ENCODE measurements around the gene ASPSCR1.

Gene ASPSCR1

DNA sequence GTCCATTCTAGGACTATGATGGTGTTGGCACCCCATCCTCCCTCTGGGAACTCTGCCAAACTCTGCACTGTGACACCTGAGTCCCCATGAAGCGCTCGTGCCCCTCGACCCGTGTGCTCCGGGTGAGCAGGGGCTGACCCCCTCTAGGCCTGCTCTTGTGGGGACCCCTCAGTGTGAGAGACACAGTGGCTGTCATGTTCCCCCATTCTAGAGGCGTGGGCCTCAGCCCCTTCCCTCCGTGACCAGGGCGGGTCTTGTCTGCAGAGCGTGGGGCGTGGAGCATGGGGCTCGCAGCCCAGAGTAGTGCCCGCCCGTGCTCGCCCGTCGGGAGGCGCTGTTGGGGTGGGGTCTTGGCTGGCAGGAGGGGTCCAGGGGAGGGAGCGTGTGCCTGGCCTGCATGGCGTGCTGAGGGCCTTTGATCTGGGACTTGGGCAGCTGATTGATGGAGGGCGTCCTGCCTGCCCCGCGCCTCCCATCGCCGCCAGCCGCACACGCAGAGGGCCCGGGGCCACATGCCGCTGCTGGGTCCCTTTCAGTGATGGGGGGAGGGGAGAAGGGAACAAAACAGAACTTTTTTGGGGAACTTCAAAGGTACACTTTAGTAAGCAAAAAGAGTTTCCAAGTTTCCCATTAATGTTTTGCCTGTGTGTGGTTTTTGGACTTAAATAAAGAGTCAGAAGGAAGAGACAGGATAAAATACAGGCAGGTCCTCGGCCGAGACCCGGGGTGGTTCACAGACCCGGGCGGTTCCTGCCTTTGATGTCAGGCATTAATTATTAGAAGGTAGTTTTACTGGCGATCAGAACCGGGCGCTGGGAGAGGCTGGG, 22.8 kb downstream of the ASPSCR1 start:
- DNase-seq (ENCODE audit: low read depth): no peak

DNA sequence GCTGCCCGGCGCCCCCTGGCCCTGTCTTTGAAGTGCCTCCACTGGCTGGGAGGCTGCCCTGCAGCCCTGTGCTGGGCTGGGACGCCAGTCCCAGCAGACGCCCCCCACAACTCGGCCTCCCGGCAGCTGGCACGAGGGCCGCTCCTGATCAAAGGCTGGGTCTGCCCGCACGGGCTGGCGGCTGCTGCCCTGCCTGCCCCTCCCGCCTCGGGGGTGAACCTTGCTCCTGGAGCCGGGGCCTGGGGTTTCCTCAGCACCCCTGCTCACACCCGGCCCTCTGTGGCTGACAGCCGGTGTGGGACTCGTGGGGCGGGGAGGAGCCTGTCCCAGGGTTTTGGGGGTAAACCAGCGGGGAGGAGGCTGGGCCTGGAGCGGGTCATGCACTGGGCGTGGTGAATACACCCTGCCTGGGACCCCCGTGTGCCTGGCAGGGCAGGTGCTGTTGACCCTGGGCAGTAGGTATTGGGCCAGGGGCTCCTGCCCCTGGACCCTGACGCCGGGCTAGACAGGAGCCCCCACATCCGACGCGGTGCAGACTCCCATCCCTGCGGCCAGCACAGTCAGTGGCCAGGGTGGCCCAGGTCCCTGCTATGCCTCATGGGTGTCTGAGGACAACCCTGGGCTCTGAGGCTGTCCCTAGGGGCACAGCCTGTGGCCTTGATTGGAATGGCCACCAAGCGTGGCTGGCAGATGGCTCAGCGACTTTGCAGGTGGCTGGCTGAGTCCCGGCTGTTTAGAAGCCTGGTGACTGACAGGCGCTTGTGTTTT, 23.6 kb downstream of the ASPSCR1 start:
- DNase-seq (ENCODE audit: low read depth): no peak

DNA sequence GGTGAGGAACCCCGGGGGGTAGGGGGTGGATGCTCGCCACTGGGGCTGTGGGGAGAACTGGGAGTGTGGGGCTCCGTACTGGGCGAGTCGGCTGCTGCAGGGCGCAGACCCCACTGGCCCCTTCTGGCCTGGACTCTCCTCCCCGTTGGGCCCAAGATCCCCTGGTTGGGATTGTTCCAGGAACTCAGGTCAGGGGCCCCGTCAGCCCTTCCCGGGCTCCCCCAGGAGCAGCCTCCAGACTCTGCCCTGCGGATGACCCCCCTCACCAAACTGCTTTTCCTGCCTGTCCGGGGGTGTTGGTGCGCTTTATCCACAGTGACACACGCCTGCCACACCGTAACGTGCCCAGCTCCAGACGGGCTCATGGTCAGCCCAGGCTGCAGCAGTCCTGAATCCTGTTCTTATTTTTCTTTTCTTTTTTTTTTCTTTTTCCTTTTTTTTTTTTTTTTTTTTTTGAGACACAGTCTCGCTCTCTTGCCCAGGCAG, 24.2 kb downstream of the ASPSCR1 start:
- DNase-seq (ENCODE audit: low read depth): no peak

DNA sequence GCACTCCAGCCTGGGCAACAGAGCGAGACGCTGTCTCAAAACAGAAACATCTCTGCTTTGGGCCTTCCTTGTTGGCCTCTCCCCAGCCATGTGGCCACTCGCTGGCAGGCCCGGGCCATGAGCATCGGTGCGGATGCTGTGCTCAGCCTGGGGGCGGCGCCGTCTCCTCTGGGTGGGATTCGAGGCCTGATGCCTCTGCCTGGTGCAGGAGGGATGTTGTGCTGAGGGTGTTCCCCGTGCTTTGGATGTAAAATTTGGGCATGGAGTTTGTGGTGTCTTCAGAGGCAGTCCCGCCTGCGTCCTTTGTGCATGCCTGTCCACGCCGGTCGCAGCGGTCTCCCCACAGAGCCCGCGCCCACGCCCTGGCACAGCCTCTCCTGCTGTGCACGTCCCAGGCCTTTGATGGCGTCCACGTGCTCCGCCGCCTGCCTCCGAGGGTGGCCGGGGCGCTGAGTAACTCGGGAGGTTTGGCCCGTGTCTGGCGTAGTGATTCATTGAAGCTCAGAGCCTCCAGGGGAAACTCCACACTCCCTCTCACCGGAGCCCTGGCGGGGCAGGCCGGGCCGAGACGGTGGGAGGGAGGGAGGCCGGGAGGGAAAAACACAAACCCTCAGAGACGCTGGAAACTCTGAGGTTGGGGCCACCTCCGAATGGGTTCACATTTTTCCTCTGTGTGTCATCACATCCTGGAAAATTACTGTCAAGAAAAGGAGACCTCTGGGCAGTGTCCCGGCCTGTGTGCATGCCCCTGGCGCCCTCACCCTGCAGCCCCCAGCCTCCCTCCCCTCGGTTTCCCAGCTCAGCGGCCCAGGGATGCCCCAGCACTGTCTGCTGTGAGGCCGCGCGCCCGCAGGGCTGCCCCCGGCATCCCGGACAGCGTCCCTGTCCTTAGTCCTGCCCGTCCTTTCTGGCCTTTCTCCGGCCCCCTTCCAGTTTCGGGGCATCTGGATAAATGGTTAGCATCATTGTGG, 26.3 kb downstream of the ASPSCR1 start:
- no peak for DNase-seq (ENCODE audit: low read depth)

DNA sequence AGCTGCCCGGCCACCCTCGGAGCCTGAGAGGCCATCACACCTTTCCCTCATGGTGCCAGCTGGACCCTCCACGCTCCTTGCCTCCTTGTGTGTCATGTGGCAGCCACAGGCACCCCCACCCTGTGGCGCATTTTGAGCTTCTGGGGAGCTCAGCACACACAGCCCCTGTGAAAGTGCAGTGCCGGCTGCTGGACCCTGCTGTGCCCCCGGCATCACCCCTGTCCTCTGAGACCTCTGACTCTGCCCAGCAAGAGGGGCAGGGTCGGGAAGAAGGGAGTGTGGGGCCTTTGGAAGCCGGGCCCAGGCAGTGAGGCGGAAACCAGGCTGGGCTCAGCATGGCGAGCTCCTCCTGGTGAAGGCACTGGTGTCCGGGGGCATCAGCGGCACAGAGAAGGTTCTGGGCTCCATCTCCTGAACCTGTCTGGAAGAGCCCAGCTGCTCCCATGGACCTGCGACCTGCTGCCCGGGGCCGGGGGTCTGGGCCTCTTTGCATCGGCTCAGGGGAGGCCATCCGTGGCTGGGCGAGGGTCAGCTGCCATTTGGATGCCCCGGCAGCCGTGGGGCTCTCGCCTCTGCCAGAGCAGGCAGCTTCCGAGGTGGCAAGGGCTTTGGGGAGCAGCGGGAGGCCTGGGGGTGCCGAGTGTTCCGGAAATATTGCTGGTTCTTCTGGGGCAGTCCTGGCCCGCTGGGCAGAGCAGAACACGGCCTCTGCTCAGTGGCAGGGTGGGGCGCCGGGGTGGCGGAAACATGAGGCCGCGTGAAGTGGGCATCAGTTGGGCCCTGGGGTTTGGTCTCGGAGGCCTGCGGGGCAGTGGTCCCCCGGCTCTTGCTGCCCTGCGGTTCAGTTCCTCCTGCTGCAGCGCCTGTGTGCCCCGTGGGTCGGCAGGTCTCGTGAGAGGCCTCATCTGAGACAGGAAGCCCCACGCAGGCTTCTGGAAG, 27.4 kb downstream of the ASPSCR1 start:
- no peak for DNase-seq (ENCODE audit: low read depth)

DNA sequence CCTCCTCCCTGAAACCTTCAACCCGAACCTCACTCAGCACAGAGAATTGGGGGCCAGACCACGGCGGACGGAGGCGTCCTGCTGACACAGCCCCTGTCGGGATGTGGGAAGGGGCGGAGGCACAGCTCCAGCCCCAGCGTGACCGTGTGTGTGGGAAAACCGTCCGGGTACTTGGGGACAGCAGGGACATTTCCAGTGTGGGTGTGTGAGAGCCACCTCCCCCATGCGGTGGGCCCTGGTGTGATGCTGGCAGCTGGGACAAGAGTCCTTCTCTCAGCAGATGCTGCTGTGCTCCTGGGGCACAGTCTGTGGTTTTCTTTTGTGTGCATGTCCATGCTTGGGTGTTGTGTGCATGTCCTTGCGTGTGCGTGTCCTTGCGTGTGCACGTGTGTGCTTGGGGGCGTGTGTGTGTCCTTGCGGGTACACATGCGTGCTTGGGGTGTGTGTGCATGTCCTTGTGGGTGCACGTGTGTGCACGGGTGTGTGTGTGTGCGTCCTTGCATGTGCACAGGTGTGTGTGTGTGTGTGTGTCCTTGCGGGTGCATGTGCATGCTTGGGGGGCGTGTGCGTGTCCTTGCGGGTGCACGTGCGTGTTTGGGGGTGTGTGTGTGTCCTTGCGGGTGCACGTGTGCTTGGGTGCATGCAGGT, 28.4 kb downstream of the ASPSCR1 start:
- DNase-seq (ENCODE audit: low read depth): no peak

DNA sequence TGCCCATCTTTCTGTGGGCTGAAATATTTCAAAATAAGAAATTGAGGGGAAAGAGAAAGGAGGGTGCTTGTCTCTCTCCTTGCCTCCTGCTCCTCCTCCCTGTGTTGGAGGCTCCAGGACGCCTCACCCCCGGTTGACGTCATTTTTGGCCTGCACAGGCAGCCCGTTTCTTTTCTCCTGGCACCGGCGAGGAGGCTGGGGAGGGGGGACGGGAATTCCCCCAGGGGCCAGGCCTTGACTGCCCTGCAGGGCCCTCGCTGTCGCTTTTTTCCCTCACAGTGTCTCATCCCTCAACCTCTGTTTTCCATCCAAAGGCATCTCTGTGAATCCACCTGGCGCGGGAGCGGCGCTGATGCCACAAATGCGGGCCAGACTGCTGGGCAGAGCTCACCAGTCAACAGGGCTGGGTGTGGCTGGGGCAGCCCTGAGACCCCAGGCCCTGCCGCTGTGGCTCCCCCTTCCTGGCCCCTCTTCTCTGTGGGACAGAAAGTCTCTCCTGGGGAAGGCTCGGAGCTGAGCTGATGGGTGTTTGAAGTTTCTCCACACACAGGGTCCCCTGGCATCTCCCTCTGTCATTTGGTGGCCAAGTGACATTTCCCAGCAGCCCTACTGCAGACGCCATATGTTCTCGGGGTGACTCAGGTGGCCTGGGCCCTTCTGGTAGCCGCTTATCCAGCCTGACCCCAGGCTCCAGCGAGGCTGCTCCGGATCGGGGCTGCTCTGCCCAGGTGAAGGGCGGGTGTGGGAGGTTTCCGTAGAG, 29.2 kb downstream of the ASPSCR1 start:
- no peak for DNase-seq (ENCODE audit: low read depth)

DNA sequence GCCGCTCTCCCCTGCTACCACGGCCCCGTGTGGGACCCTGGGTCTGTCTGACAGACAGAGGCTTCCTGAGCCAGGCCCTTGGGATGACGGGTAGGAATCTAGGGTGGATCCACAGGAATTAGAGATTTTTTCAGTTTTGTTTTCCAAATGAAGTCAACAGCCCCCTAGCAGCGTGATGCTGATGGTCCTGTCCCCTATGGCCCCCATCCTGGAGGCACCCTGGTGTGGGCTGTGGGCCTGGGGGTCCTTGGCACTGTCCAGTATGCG, 29.7 kb downstream of the ASPSCR1 start:
- no peak for DNase-seq (ENCODE audit: low read depth)

DNA sequence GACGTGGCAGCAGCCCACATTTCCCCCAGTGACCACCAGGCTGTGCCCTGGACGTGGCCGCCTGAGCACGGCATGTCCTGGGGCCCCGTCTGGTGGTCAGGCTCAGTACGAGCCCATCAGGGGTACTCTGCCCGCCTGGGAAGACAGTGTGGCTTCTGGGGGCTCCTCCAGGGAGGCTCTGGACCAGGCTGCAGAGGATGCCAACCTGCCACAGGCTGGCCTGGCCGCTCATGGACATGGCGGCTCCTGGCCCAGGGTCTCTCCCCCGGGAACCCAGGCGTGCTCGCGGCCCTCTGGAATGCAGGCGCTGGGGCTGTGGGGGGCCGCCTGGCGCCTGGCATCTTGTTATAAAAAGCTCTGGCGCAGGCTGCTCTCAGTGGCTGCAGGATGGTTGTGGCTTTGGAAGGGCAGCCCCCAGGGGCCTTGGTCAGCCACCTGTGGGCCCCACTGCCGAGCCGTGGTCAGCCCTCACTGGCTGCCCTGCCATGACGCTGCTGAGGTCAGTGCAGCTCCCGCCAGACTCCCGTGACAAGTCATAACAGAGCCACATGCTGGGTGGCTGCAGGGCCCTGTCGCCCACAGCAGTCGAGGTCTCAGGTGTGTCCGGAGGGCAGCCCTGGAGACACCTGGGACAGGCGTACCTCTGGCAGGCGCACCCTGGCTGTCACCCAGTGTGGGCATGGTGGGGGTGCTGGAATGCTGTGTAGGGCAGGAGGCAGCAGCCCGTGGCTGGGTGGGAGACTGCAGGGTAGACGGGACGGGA, 30.2 kb downstream of the ASPSCR1 start:
- DNase-seq (ENCODE audit: low read depth): no peak

DNA sequence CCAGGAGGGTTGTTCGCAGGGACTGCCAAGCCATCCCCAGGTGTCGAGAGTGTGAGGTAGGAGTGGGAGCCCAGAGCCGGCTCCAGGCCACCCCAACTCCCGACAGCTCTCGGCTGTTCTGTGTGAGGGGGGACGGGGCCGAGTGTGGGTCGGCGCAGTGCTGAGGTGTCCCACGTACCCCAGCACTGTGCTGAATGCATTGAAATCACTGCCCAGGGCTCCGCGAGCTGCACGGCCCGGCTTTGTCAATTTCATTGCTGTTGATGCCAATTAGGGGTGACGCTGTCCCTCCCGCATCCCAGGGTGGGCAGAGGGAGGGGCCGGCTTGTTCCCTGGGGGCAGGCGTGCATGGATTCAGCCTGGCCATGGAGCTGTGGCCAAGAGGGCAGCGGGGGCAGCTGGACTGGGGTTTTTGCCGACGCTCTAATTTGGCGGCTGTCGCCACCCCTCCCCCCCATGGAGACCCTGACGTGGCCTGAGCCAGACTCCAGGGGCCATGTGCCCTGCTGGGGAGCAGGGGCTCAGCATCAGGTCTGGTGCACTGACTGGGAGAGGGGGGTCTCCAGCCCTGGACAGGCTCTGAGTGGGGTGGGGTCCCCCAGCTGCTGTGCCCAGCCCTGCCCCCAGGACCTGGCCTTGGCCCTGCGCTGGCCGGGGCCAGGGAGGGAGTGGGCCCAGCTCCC, 31.0 kb downstream of the ASPSCR1 start:
- no peak for DNase-seq (ENCODE audit: low read depth)

DNA sequence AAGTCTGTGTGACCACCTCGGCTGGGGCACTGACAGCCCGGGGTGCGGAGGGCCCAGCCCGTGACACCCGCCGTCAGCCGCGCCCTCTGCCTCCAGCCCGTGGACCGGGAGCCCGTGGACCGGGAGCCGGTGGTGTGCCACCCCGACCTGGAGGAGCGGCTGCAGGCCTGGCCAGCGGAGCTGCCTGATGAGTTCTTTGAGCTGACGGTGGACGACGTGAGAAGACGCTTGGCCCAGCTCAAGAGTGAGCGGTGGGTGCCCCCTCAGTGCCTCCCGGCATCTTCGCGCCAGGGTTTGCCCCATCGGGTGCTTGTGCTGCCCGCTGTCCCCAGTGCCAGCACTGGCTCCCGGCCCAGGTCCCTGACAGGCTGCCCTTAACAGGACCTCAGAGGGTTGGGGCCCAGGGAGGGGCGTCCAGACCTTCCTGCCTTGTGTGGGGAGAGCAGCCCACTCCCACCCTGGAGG, 31.5 kb downstream of the ASPSCR1 start:
- DNase-seq (ENCODE audit: low read depth): no peak

DNA sequence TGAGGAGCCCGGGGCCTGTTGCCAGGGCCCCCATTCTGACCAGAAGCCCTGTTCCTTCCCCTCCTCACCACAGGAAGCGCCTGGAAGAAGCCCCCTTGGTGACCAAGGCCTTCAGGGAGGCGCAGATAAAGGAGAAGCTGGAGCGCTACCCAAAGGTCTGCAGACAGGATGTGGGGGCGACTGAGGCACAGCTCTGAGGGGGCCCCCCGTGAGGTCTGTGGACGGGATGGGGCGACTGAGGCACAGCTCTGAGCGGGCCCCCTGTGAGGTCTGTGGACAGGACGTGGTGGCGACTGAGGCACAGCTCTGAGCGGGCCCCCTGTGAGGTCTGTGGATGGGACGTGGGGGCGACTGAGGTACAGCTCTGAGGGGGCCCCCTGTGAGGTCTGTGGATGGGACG, 32.0 kb downstream of the ASPSCR1 start:
- no peak for DNase-seq (ENCODE audit: low read depth)

DNA sequence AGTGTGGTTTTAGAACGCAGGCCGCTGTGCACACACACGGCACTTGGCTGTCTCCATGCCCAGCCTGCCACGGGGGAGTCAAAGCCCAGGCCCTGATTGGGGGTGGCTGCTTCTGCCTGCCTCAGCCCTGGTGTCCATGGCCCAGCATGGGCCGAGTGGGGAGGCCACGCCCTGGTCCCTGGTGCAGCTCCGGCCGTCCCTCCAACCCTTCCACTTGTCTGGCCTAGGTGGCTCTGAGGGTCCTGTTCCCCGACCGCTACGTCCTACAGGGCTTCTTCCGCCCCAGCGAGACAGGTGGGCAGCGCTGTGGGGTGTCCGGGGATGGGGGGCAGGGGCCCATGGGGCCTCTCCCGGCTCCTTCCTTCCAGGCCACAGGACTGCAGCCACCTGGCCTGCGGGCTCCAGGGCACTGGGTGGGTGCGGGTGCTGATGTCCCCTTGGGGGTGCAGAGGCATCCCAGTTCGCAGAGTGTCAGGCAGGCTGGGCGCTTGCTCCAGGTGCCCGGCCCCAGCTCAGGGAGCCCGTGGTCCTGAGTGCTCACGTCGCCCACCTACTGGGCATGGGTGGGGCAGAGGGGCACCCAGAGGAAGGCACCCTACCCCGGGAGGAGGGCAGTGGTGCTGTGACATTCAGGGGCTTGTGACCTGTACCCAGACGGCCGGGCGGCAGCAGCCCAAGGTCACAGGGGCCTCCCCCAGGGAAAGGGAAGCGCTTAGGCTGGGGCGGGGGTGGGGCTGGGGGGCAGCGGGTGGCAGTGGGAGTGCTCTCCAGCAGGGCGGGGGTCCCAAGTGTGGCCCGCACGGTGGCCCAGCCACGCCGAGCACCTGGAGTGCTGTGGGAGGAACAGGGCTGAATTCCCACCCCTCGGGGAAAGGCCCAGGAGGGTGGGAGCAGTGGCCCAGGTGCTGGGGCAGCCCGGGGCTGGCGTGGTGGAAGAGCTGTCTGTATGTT, 33.4 kb downstream of the ASPSCR1 start:
- DNase-seq (ENCODE audit: low read depth): no peak

DNA sequence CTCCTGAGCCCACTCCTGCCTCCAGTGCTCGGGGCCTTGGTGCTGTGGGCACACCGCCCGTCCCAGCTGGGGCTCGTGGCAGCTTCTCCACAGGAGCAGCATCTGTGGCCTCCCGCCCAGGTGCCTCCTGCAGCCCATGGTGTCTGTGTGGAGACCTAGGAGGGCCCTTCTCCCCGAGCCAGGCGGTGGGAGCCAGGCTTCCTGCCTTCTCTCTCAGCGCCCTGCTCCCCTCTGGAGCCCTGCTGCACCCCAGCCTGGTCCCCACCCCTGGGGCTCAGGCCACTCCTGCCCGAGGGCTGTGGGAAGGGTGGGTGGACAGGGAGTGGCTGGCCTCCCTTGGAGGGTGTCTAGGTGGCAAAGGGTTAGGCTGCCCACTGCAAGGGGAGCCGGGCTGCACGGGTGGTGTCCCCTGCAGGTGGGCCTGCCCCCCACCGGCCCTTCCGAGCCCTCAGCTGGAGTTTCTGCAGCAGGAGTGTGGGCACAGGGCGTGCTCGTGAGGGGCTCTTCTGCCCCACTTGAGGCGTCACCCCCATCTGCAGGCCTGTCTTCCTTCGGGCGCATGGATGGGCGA, 34.3 kb downstream of the ASPSCR1 start:
- no peak for DNase-seq (ENCODE audit: low read depth)

DNA sequence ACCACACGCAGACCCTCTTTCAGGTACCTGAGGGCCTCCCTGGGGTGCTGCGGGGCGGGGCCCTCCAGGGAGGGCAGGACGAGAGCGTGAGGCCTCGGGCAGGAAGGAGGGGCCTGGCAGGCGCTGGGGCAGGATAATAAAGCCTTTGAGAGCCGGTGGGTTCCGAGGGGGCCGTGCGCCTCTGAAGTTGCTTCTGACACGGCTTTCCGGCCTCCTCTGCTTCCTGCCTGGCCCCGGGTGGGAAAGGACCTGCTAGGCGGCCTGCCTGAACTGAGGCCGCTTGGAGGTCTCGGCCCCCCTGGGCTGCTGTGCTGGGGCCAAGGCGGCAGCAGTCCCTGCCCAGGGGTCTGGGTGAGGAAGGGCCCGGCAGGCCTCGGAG, 34.8 kb downstream of the ASPSCR1 start:
- DNase-seq (ENCODE audit: low read depth): no peak

DNA sequence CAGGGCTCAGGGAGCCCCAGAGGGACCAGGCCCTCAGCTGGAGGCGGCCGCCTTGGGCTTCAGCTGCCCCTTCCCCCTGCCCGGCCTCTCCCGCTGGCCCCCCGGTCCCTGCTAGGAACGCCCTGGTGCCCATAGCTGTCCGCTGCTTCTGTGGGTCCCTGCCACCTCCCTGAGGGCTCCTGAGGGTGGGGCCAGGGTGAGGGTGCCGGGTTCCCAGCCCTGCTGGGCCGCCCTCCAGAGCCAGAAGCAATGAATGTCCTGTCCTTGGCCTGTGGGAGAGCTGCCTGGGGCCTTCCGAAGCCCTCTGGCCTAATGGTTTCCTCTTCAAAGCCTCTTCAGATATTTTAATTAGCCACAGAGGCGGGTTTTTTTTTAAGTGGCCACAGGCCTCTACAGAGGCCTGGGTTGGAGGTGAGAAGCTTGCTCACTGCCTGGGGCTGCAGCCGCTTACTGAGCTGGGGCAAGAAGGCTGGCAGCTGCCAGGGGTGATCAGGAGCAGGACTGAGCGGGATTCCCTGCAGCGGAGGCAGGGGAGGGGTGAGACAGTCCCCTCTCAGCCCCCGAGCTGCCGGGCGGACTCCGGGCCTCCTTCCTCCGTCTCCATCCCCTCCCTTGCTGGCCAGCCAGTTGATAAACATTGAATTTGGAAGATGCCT, 35.3 kb downstream of the ASPSCR1 start:
- DNase-seq (ENCODE audit: low read depth): no peak

DNA sequence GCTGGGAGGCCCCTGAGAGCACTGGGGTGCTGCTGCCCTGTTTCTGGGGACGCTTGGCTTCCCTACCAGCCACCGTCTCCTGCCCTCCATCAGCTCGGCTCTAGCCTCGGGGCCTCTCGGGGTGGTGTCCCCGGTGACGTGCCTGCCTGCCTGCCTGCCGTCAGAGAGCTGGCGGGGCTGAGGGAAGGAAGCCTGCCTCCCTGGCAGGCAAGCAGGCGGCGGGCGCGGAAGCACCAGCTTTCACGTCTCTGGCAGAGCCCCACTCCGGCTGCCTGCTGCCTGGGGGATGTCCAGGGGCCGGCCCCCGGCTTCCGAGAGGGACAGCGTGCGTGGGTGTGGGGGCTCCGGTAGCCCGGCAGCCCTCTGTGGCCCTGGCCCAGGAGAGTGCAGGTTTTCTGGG, 35.9 kb downstream of the ASPSCR1 start:
- no peak for DNase-seq (ENCODE audit: low read depth)
